Hepatic stellate cell (primary cell): ENCODE results near the gene NETO2.
"Not testable (repeated sequence)": the region's sequence is repeated elsewhere in the genome, so short reads cannot be mapped to it uniquely, and the experiment has no call there.

Experiments
- DNase-seq: peaks from one replicate; pipeline ENCODE4 v3.0.0; 2011; ENCODE audit warnings: low spot score

NETO2 gene

DNA sequence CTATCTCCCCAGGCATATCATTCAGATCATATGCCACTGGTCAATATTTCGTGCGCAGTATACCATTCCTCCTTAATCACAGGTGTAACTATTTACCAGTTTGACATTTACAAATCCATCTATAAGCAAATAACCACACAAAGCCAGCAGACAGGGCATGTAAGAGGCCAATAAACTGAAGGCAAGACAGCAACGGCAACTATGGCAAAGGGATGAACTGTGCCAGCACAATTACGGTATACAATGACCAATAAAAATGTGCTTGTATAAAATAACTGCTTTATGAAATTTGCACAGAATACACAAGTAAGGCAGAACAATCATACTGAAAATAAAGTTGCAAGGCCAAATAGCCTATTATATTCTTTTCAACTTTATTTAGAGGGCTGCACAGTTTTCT is 9.2 kb downstream of the NETO2 start:
- DNase-seq = no peak

DNA sequence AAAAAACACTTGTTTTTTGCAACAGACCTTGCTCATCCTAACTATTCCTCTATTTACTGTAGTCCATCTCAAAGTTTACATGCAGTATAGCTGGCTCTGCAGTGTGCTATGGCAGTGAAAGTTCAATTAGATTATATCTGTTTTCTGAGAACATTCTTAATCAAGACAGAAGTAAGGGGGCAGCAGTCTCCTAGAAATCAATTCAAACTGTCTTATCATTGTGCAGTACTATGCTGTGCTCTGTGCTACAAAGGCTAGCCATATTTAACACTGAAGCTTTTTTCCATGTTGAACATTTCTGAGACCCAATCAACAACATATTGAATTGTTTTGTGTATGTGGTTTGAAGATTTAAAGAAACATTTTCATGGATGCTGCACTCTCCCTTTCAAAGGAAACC is 11.4 kb downstream of the NETO2 start:
- DNase-seq = no peak

DNA sequence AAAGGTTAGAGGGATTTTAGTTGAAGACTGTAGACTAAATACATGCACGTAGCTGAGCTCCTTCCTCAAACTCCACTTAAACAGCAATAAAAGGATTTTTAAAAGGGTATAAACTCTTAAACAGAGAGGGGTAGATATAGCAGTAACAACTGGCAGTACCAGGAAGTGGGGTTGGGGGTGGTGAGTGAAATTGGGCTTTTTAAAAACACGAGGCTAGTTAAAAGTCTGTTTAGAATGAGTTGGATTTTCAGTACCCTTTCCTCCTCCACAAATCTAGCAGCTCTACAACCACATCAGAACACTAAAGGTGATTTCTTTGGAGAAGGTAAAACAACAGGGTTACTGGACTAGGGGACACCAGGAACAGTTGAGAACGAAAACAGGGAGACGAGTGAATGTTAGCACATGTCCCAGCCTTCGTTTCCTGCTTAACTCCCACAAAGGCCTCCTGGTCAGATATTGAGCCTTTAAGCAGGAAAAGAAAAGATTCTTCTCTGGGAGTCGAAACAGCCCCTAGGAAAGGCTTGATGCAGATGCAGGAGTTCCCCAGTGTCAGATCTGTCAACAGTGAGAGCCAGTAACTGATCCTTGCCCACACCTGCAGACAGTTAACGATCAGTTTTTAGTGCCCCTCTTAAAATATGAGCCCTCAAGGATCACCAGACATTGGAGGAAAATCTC is 13.8 kb downstream of the NETO2 start:
- no peak for DNase-seq

DNA sequence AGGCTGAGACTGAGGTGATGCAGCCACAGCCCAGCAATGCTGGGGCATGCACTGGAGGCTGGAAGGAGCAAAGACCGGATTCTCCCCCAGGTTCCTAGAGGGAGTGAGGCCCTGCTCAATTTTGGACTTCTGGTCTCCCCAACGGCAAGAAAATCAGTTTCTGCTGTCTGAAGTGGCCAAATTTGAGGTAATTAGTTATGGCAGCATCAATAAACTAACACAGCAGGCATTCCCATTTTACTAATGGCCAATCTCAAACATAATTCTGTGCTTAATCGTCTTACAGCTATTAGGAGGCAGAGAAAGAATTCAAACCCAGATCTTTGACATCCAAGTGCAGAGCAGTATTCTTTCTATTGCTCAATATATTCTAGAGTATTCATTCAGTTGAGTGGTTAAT is 16.2 kb downstream of the NETO2 start:
- DNase-seq = no peak

DNA sequence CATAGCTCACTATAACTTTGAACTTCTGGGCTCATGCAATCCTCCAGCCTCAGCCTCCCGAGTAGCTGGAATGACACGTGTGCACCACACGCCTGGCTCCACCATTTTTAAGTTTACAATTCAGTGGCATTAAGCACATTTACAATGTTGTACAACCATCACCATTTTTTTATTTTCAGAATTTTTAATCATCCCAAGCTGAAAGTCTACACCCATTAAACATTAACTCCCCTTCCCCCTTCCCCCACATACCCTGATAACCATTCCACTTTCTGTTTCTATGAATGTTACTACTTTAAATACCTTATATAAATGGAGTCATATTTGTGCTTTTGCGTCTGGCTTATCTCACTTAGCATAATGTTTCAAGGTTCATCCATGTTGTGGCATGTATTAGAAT is 18.0 kb downstream of the NETO2 start:
- no peak for DNase-seq

DNA sequence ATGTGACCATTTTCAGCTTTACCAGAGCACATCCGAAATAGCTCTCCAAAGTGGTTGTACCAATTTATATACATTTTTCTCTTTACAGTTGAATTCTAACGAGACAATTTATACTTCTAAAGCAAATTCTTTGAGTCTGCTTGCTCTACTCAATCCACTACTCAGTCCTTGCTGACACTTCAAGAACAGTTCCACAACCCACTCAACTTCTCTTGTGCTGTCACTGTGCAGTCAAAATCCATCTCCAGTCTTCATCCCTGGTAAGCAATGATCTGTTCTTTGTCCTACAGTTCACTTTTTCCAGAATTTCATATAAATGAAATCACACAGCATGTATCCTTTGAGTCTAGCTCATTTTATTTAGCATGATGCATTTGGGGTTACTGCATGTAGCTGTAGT is 30.6 kb downstream of the NETO2 start:
- DNase-seq = no peak

DNA sequence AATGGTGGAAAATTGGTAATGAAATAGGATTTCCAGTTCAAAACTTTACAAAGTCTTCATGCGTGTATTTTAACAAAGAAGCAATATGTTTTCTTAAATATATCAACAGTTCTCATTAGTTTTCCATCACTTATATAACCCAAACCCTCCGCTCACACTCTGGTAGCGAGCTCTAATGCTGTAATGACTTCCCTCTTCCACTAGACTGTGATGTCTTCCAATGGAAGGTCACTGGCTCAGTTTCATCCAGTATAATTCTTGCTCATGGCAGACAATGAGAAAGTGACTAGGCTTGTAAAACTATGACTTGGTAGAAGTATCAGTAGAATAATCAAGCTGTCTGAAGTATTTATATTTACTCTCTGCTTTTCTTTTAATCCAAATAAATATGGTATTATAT is 32.8 kb downstream of the NETO2 start:
- no peak for DNase-seq

DNA sequence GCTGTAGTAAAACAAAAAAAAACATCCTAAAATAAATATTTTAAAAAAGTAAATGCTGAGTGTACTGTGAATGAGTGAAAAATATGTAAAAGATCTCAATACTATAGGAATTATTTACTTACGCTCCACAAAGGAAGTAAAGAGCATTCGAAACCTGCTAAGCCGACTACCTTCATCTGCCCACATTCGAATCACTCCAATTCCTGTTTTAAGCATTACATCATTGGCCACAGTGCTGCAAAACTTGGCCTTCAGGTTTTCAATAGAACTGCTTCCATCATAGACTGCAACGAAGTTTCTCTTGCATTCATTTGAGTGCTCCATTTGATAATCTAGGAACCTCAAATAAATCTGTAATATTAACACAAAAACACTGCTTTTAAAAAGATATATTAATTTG is 34.4 kb downstream of the NETO2 start:
- no peak for DNase-seq

DNA sequence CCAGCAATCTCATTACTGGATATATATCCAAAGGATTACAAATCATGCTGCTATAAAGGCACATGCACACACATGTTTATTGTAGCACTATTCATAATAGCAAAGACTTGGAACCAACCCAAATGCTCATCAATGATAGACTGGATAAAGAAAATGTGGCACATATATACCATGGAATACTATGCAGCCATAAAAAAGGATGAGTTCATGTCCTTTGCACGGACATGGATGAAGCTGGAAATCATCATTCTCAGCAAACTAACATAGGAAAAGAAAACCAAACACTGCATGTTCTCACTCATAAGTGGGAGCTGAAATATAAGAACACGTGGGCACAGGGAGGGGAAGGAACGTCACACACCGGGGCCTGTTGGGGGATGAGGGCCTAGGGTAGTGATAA is 40.8 kb downstream of the NETO2 start:
- DNase-seq = not testable (repeated sequence)

DNA sequence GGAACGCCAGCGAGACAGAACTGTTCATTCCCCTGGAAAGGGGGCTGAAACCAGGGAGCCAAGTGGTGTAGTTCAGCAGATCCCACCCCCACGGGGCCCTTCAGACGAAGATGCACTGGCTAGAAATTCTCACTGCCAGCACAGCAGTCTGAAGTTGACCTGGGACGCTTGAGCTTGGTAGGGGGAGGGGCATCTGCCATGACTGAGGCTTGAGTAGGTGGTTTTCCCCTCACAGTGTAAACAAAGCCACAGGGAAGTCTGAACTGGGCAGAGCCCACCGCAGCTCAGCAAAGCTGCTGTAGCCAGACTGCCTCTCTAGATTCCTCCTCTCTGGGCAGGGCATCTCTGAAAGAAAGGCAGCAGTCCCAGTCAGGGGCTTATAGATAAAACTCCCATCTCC is 46.6 kb downstream of the NETO2 start:
- not testable (repeated sequence) for DNase-seq

DNA sequence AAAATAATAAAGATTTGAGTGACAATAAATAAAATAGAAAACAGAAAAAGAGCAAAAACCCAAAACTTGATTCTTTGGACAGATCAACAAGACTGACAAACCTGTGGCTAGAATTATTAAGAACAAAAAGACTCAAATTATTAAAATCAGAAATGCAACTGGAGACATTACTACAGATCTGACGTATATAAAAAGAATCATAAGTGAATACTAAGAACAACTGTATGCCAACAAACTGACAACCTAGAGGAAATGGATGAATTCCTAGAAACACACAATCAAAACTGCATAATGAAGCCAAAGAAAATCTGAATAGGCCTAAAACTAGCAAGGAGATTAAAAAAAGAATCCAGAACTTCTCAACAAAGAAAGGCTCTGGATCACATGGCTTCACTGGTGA is 47.4 kb downstream of the NETO2 start:
- no peak for DNase-seq

DNA sequence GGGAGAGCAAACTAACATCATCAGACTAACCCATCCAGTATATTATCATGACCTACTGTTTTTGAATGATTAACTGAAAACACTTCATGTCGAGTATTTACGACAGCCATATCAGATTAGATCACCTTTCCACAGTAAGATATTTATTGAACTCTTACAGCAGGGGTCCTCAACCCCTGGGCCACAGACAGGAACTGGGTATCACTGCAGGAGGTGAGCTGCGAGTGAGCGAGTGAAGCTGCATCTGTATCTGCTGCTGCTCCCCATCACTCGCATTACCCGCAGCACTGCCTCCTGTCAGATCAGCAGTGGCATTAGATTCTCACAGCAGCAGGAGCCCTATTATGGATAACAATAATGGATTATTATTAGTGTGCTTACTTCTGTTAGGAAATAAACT is 59.5 kb downstream of the NETO2 start:
- DNase-seq = no peak

DNA sequence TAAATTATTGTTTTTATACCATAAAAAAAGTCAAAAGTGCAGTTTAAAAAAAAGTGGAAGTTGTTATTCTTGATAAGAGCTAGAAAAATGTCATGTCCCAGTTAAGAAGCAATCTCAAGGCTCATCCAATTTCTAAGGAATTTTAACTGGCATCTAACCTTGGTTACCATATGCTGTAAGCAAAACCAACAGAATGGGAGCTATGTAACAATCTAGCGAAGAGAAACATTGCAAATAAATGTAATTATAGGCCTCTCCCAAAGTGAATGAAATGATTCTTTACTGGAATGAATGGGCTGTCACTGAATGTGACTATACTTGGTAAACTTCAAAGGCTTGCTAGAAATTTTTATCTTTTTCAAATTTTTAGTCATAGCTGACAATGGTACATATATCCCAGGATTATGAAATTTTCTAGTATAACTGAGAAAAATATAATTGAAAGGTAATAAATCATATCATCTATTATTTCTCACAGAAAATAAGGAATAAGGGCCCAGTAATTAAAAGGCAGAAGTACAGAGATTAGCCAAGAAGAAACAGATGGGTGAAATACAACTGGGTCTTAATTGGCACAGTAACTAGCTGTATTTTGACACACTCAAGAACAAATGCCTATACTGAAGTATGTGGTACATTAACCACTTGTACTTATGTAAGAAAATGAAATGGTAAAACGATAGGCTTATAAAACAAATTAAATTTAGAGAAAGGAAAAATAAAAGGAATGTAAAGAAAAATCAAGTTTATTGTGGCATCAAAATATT is 61.5 kb downstream of the NETO2 start:
- no peak for DNase-seq

DNA sequence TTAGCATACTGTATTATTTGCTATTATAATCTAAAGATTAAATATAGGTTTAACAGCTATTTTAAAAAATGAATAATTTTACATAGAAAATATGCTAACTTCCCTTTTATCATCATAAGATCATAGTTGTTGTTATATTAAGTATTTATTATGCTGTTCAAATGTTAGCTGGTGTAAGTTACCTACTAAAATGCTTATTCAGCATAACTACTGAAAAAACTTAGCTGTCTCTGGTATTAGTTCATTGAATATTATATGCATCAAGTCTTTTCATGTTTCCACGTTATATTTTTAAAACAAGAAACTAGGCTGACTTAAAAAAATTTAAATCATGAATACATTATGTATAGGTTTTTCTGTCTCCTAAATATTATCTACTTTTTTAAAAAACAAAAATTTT is 62.6 kb downstream of the NETO2 start:
- DNase-seq = no peak

DNA sequence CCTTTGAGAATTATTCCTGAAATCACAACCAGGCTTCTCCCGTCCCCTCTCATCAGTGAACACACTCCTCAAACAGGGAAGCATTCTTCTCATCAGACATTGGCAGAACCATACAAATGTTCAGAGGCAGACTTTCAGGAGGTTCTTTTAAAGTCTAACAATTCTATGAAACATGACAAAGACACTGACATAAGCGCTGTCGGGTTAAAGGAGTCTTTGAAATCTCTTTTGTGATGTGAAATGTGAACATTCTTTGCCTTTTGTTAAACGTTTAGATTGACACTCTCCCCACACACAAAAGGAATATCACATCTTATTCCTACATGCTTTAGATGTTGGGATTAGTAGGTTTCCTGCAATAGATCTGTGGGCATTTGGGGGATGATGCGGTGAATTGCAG is 63.9 kb downstream of the NETO2 start:
- DNase-seq = no peak

DNA sequence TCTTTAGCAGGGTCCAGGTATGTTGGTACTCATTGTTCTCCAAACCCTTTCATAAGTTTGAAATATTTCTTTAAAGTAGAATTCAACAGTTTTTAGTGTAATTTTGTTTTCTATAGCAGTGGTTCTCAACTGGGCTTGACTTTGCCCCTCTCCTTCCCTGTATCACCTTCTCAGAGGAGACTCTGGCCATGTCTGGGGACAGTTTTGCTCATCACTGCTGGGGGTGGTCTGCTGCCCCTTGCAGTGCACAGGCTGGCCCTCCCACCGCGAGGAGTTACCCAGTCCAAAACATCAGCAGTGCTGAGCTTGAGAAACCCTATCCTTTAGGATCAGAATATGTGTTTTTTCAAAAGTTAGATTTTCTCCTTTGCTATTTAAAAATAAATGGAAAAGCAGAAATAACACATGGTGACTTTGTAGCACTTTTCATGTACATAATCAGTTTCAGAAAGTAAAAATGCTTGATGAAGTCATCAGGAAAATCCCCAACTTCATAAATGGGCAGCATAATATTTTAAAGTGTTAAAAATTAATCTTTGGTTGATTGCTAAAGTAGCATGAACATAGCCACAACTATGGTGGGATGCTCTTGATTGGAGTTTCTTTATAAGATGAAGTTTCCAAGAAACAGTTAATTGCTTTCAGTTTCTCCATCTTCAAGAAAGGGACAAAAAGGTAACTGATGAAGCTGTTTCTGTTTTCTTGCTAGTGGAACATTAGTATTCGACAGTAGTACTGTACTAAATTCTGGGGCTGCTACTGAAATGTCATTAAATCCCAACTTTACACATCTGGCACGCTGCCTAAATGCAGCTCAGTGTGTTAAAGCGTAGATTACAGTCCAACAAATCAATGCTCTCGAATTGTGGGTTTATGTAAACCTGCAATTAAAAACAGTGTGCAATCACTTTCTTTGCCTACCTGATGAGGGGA is 70.3 kb downstream of the NETO2 start:
- no peak for DNase-seq

DNA sequence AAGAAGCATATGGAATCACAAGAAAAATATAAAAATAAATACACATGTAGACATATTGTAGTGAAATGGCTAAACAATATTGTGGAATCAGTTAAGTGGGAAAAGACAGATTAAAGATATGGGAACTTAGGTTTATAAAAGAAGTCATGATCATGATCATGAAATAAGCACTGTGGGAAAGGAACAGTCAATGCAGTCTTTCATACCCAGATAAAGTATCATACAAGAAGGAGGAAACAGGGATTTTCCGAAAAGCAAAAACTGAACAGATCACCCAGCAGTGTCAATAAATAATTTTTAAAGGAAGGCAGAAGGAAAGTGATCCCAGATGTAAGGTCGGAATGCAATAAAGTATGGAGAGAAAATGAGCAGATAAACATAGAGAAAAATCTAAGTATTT is 71.6 kb downstream of the NETO2 start:
- DNase-seq = no peak

DNA sequence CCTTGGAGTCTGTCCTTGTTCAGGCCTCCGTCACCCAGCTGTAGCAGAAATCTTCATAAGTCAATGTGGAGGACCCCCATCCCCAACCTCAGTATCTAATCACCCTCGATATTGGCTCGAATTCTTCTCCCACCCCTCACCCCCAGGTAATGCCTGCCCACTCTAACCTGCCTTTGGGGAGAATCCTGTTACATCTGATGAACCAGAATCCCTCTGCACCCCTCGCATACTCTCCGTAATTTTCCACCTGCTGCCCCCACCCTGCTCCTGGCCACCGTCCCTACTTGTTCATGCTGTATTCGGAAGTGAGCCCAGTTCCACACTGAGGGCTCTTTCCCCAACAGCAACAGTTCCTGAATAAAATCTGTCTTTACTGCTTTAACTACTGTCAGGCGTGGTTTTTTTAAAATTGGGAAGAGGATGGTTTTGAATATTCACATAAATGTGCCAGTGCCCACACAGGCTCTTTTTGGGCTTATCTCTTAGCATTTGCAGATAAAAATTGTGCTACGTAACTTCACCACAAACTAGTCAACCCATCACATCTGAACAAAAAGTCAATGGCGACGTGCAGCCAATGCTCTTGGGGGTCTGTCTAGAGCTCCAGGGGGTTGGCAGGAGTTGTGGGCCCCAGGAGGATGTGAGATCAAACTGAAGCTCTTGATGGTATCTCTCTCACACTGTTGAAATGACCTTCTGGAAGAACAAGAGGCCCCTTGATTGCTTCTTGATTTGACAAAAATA is 73.7 kb downstream of the NETO2 start:
- no peak for DNase-seq

DNA sequence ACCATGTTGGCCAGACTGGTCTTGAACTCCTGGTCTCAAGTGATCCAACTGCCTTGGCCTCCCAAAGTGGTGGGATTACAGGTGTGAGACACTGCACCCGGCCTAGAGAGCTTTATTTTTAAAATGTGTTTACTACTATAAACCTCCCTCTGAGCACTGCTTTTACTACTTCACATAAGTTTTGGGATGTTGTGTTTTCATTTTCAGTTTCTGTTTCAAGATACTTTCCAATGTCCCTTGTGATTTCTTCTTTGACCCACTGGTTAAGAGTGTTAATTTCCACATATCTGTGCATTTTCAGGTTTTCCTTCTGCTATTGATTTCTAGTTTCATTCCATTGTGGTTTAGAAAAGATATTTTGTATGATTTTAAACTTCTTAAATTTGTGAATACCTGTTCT is 74.4 kb downstream of the NETO2 start:
- DNase-seq = no peak

DNA sequence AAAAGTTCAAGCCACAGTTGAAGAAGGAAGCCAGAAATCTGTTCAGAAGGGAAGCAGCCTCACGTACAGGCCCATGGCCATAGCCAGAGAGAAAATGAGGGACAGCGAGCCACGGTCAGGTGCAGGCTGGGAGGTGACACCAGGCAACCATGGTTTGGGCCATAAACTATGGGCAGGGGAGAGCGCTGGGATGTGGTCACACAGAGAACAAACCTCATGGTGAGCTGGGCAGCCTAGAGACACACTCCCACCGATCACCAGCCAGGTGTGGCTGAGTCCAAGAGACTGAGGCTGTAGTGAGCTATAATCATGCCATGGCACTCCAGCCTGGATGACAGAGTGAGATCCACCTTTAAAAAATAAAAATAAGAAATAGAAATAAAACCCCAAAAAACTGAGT is 76.5 kb downstream of the NETO2 start:
- no peak for DNase-seq

DNA sequence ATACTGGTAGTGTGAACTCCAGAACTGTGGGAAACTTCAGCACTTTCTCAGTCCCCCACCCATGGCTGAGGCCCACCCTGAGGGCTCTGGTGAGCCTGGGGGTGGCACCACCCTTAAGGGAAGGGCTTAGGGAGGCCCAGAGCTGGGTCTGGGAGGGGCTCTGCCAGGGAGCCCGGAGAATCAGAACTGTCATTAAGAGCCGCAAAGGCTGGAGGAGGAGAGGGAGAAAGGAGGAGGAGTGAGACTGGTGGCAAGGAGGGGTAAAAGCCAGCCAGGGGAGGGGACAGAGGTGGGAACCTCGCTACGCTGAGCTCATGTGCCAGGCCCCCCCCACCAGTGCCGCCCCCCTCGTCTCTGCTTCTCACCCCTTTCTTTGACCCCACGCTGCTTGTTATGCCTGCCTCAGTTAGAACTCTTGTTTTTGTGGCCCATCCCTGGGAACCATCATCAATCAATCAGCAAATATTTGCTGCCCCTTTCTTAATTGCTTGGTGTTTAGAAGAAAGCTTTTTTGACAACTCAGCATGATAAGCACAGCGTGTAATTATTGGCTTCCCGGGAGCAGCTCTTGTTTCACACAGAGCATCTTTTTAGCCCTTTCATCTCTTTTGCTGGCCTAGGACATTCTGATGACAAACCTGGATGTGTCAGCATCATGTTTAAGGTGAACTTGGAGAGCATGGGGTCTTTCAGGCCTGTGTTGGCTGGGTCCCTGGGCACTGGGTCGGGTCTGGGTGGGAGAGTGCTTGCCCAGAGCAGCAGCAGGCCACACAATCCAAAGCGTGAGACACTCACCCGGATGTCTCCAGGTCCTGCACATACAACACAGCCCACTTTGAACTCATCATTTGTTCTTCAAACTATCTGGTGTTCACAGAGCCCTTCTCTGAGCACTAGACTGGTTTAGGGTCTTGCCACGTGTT is 77.7 kb downstream of the NETO2 start:
- no peak for DNase-seq
